GM08714 (cell line): ENCODE results near the gene RPIA.
"Not testable (repeated sequence)": the region's sequence is repeated elsewhere in the genome, so short reads cannot be mapped to it uniquely, and the experiment has no call there.

Experiments
- H3K4me3 ChIP-seq: fragments of 200-500 bp; sonication (Bioruptor generic); 2 replicates; pipeline ENCODE4 v1.5.1; 2014; ENCODE audit warnings: mild to moderate bottlenecking, low read length, inconsistent platforms
- ZNF274 ChIP-seq: IDR thresholded peaks from 2 replicates; pipeline ENCODE4 v1.6.1; 2012; ENCODE audit warnings: mild to moderate bottlenecking, low read depth, low read length

RPIA gene

DNA sequence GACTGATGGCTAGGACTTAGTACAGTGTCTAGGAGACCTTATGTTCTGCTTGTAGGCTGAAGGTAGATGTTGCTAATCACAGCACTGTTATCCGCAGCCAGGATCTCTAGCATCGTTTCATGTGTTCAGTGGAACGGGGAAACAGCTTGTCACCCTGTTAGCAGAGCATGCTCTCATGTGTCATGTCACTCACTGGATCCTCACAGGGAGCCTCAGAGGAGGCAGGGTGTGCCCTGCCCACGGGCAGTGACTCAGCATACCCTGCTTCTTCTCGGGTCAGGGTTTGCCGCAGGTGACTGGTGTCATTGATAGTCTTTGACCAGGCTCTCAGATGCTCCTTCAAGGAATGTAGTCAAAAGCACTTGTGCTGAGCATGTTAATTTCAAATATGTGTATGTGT is 44.4 kb downstream of the RPIA start:
- H3K4me3 ChIP-seq: no peak overlapping the region
- no peak for TF ChIP-seq ZNF274

DNA sequence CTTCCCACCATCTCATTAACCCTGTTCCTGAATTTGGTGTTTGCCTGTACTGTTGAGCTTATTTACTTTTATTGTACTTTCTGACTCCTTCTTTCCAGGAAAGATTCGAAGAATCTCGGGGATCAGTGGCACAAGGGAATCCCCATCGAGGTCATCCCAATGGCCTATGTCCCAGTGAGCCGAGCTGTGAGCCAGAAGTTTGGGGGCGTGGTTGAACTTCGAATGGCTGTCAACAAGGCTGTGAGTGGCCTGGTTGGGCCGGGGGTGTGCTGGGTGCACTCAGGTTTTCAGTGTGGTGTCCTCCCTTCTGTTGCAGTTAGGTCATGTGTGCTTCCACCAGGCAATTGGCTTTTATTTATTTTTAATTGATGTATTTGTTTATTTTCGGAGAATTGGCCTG is 45.0 kb downstream of the RPIA start:
- TF ChIP-seq ZNF274: no peak
- H3K4me3 ChIP-seq: no peak overlapping the region

DNA sequence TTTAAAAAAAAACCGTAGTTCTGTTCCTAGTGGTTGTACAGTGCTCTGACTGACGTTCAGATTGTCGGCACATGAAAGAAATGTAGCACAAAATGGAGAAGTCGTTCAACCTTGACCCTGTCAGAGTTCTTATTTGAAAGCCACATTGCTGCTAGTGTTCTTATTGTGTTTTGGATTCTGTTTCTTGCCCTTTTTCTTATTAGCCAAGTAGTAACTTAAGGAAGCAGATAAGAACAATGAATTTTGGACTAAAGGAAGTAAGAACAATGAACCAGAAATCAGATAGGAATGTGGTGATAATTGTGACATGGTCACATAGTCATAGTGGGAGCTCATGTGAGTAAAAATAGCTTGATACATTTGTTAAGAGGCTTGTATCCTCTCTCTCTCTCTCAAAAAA is 45.9 kb downstream of the RPIA start:
- H3K4me3 ChIP-seq: no peak overlapping the region
- no peak for TF ChIP-seq ZNF274

DNA sequence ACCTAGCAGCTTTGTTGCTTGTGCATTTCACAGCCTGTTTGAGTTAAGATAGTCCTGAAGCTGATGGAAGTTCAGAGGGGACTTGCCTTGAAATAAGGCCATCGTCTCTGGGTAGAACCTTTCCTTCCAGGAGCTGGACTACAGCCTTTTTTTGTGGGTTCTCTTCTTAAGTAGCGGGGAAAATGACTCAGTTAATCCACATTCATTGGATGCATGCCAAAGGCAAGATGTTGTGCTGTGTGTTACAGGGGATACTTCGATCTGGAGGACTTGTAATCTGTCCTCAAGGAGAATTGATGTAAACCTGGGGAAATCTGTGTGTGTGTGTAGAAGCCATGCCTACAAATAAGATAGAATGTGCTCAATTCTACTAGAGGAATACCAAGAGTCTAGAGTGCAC is 46.8 kb downstream of the RPIA start:
- no peak overlapping the region for H3K4me3 ChIP-seq
- TF ChIP-seq ZNF274: no peak

DNA sequence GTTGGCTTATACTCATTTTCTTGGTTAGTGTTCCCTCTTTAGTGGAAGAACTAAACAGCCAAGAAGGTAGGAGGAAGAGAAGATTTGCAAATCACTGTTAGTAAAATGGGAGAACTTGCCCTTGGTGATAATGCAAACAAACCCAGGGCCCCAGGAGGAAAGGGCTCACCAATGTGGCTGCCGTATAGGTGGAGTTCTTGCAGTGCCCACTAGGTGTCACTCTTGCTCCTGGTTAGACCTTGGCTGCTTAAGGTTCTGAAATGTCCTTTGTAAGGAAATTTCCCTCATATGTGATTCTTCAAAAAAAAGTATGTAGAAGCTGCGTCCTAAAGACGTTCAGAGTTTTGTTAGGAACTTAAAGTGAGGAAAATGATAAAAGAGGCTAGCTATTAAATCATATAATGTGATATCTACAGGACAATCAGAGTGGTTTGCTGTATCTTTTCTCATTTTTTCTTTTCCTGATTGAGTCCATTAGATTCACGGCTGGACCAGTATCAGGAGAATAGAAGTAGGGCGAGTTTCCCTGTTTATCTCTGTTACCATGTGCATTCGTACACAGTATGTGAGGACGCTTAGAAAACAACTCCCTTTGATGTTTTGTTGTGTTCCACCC is 48.6 kb downstream of the RPIA start:
- TF ChIP-seq ZNF274: no peak
- H3K4me3 ChIP-seq: no peak overlapping the region

DNA sequence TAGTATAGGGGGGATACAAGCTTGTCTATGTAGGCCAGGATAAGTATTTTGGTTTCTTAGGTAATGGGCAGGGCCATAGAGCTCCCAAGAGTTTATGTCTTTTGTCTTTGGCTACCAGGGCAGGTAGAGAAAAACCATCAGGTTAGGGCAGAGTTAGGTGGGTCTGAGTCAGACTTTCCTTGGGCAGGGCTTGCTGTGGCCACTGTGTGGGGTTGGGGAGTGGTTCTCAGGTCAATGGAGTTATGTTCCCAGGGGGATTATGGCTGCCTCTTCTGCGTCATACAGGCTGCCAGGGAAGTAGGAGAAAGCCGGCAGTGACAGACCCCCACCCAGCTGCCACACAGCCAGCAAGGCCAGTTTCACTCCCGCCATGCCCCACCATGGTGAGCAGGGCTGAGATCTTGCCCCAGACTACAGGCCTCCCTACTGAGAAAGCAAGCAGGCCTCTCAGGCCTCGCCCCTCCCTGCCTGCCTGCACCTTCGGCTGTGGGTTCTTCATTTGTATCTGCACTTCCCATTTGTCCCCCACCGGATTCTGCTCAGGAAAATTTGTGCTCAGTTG is 55.5 kb downstream of the RPIA start:
- no peak overlapping the region for H3K4me3 ChIP-seq
- TF ChIP-seq ZNF274: no peak

DNA sequence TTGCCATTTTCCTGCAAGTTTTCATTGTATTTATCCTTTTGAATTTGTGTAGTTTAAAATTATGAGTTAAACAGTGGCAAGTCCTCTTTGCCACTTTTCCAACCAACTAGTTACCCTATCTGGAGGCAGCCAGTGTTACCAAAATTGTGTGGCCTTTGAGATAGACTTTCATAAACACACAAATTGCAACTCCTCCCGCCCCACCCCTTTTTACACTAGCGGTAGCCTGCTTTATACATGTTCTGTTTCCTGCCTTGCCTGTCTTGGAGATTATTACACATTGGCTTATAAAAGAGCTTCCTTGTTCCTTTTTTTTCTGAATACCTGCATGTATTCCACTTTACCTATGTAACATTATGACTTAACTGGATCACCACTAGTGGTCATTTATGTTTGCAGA is 56.5 kb downstream of the RPIA start:
- H3K4me3 ChIP-seq: no peak overlapping the region
- no peak for TF ChIP-seq ZNF274

DNA sequence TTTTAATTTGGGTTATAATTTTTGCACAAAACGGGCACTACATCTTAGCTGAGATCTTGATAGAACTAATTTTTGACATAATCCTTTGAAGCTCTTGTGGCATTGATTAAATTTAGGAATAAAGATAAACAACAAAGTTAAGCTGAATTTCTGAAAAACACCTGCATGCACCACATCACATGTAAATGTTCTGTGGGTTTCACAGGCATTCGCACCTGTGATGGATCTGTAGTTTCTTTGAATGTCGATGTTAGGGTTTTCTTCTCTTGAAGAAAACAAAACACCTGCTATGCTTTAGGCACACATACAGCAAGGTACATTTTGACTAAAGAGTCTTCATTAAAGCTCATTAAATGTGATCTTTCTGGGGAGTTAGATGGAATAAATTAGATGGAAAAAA is 60.3 kb downstream of the RPIA start:
- TF ChIP-seq ZNF274: no peak
- H3K4me3 ChIP-seq: no peak overlapping the region

DNA sequence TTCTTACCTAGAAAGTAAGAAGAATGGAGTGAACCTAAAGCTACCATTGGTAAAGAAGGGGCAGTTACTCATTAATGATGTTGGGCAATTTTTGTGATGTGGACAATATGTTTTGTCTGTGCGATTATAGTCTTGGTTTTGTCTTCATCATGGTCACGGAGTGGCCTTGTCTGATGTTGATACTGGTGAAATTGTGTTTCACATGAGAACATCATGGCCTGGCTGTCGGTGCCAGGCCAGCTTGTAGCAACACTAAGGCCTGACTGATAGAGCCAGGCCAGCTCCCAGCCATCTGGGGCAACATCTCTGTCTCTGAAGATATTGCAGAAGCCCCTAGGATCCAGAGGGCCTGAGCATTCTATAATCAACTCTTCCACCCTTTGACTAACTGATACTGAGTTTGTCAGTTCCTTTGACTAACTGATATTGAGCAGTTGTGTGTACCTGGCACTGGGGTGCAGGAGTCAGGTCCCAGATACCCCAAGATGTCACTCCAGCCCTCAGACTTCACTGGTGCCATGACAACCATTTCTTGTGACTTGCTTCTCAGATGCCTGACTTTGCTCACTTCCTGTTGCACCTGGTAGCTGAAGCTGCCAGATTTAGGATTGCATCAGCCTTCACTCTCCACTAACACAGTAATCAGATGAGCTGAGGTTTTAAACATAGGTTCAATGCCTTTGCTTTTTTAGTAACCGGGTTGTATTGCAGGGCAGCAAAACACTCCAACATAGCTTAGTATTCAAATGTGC is 62.5 kb downstream of the RPIA start:
- H3K4me3 ChIP-seq: no peak overlapping the region
- TF ChIP-seq ZNF274: no peak

DNA sequence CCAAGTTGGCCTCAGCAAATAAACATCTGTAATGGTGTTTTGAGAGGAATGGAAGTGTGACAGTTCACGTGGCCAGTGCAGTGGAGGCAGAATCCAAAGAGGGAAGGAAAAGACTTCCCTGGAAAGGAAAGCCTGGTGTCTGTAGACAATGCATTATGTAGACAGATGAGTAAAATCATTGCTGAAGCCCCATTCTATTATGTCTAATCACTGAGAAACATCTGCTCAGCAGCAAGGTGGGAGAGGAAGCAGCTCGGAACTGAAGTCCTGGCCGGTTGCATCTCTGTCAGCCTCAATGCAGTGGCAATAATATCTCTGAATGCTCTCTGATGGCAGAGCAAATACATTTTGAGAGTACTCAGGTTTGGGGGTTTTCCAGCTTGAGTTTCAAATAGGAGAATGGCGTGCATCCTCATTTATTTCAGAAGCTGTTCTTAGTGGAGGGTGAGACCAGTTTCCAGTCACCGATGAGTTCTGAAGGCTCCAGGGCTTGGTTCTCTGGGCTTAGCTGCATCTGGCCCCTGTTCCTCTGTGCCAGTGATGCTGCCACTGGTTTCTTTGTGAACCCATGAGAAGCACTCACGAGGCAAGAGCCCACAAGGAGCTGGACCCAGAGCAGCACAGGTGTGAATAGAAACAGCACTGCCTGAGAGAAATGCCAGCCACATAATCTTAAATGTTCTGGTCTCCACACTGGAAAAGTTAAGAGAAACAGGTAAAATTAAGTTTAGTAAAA is 63.3 kb downstream of the RPIA start:
- no peak for TF ChIP-seq ZNF274
- H3K4me3 ChIP-seq: no peak overlapping the region

DNA sequence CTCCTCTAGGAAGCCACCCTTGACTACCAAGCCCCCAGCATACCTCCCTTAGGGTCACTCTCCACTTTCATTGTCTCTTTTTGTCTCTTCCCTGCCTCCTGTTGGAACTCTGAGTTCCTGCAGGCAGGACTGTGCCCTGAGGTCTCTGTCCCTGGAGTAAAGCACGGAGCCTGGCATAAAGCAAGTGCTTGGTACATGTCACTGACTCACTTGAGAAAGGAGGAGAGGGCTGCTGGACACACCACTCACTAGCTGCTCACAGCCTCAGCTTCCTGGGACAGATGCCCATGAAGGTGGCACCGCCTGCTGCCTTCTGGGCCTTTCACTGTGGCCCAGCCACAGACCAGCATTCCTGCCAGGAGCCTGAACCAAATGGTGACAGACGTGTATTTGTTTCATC is 64.4 kb downstream of the RPIA start:
- TF ChIP-seq ZNF274: no peak
- no peak overlapping the region for H3K4me3 ChIP-seq

DNA sequence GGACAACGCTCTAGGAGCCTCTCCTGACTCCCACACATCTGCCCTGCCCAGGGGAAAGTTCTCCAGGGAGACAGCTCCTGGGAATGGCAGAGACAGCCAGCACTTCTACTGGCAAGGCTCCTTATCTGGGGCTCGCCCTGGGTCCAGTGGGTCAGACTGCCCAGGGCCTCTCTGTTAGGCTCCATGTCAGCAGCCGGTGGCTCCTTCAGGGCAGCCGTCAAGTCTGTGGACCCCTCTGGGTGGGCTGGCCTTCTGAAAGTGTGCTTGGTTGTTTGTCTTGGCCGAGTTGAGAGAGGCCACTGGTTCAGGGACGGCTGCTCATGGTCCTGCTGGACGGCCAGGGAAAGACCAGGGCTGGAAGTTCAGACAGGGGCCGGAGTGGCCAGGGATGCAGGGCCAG is 65.6 kb downstream of the RPIA start:
- no peak for TF ChIP-seq ZNF274
- H3K4me3 ChIP-seq: no peak overlapping the region

DNA sequence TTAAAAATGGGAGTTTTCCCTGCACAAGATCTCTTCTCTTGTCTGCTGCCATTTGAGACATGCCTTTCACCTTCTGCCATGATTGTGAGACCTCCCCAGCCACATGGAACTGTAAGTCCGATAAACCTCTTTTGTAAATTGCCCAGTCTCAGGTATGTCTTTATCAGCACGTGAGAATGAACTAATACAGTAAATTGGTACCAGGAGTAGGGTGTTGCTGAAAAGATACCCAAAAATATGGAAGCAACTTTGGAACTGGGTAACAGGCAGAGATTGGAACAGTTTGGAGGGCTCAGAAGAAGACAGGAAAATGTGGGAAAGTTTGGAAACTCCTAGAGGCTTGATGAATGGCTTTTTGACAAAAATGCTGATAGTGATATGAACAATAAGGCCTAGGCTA is 67.2 kb downstream of the RPIA start:
- not testable (repeated sequence) for H3K4me3 ChIP-seq

DNA sequence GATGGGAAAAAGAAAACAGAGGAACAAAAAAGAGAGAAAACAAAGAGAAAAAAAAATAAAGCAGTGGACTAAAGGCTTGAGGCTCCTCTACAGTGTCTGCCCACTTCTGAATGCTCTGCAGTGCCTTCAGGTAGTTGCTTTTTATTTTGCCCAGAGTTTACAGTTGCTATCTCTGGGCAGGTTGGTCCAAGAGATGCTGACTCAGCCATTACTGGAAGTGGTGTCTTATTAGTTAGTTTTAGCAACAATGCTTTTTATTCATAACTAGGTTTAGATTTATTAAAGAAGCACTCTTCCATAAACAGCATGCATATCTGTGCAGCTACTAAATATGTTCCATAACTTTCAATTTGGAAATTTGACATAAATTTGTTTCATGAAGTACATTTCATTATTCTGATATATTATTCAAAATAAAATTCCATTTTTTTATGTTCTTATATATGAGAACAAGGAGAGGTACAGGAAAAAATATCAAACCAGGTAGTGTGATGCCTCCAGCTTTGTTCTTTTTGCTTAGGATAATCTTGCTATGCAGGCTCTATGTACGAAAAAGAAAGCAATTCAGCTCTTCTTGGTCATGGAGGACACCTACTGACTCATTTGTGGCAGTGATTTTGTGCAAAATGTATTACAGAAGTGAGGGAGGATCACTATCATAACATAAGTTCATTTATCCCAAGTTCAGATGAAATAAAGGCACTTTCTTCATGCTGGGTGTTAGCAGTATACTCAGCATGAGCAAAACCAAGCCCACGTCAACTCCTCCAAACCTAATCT is 69.5 kb downstream of the RPIA start:
- no peak overlapping the region for H3K4me3 ChIP-seq
- no peak for TF ChIP-seq ZNF274
